ENCODE results near the gene GTF2A1L.
"Not testable (repeated sequence)": the region's sequence is repeated elsewhere in the genome, so short reads cannot be mapped to it uniquely, and the experiment has no call there.

GTF2A1L gene

GRCh38 chr2:48617618-48618017, at the start of gene GTF2A1L:
TSS of gene GTF2A1L (plus strand) at chr2:48617856. CDS start at chr2:48617875, 19 bp downstream.
- no peak for DNase-seq

GRCh38 chr2:48568547-48568946, 49.1 kb upstream of the GTF2A1L start:
- no peak for DNase-seq

- no peak for DNase-seq
Observed at GRCh38 chr2:48569433-48569832, 48.2 kb upstream of the GTF2A1L start.

- no peak for DNase-seq
Observed at GRCh38 chr2:48572816-48573215, 44.8 kb upstream of the GTF2A1L start.

GRCh38 chr2:48574353-48575287, 43.0 kb upstream of the GTF2A1L start:
- DNase-seq: no peak

- no peak for DNase-seq
Observed at GRCh38 chr2:48578313-48578712, 39.3 kb upstream of the GTF2A1L start.

- DNase-seq: no peak
Observed at GRCh38 chr2:48583961-48584360, 33.7 kb upstream of the GTF2A1L start.

- no peak for DNase-seq
Observed at GRCh38 chr2:48584551-48584950, 33.1 kb upstream of the GTF2A1L start.

- DNase-seq: no peak
Observed at GRCh38 chr2:48586433-48586832, 31.2 kb upstream of the GTF2A1L start.

- DNase-seq: no peak
Observed at GRCh38 chr2:48587560-48587959, 30.1 kb upstream of the GTF2A1L start.

- DNase-seq: no peak
Observed at GRCh38 chr2:48587961-48588360, 29.7 kb upstream of the GTF2A1L start.

- DNase-seq: no peak
Observed at GRCh38 chr2:48588745-48589144, 28.9 kb upstream of the GTF2A1L start.

GRCh38 chr2:48589170-48589767, 28.4 kb upstream of the GTF2A1L start:
- no peak for DNase-seq

- no peak for DNase-seq
Observed at GRCh38 chr2:48590017-48590416, 27.6 kb upstream of the GTF2A1L start.

- DNase-seq: no peak
Observed at GRCh38 chr2:48592067-48592466, 25.6 kb upstream of the GTF2A1L start.

- DNase-seq: not testable (repeated sequence)
Observed at GRCh38 chr2:48596751-48597150, 20.9 kb upstream of the GTF2A1L start.

GRCh38 chr2:48597492-48597891, 20.2 kb upstream of the GTF2A1L start:
- DNase-seq: no peak

GRCh38 chr2:48600204-48600813, 17.3 kb upstream of the GTF2A1L start:
- no peak for DNase-seq

GRCh38 chr2:48600917-48601316, 16.7 kb upstream of the GTF2A1L start:
- DNase-seq: no peak

GRCh38 chr2:48601349-48601748, 16.3 kb upstream of the GTF2A1L start:
- no peak for DNase-seq

- no peak for DNase-seq
Observed at GRCh38 chr2:48605482-48606175, 12.0 kb upstream of the GTF2A1L start.

- DNase-seq: no peak
Observed at GRCh38 chr2:48607307-48608014, 10.2 kb upstream of the GTF2A1L start.

GRCh38 chr2:48613211-48613610, 4.4 kb upstream of the GTF2A1L start:
- DNase-seq: no peak
